T-helper 2 cell treated with Interferon-gamma antibody and Interleukin-4, amounts not matched to agents 100 ng/mL and 5 ng/mL, for 36 hours (primary cell): Measurements from ENCODE around the gene FANCC. TPM values are rescaled to one million over a fixed set of nuclear protein-coding genes. Genes with fewer than 3 reads are reported as not detected.
"Not testable (repeated sequence)": the region's sequence is repeated elsewhere in the genome, so short reads cannot be mapped to it uniquely, and the experiment has no call there.

Experiments used
- intact Hi-C: fragments of 100-400 bp; cut with micrococcal nuclease; formaldehyde crosslinking; loops from one replicate; pipeline ENCODE4 v1.15.1; 2023
- total RNA-seq: library from RNA; stranded (reverse); gene quantifications from 2 replicates; pipeline ENCODE4 v1.2.3, GENCODE V29; 2022

The FANCC gene
- total RNA-seq, 1 donor from 2014 or later, result 15.9 TPM

GRCh38 chr9:95284162-95285080 is 33.1 kb downstream of the FANCC start:
- intact Hi-C loops, result loop anchor here (10.0 kb wide), 1 partner anchor 60 kb away; no protein-coding TSS in a partner anchor

- intact Hi-C loops, result loop anchor here (10.0 kb wide), 1 partner anchor 61 kb away; no protein-coding TSS in a partner anchor
Measured at GRCh38 chr9:95283673-95284072, 33.8 kb downstream of the FANCC start.

GRCh38 chr9:95282332-95282731 is 35.2 kb downstream of the FANCC start:
- intact Hi-C loops, result loop anchor here (10.0 kb wide), 1 partner anchor 62 kb away; no protein-coding TSS in a partner anchor

- intact Hi-C loops, result loop anchor here (10.0 kb wide), 1 partner anchor 64 kb away; no protein-coding TSS in a partner anchor
Measured at GRCh38 chr9:95280745-95281144, 36.8 kb downstream of the FANCC start.

- intact Hi-C loops, result no loop called here
Measured at GRCh38 chr9:95277509-95277908, 40.0 kb downstream of the FANCC start.

GRCh38 chr9:95276395-95276954 is 41.0 kb downstream of the FANCC start:
- intact Hi-C loops, result no loop called here

- intact Hi-C loops, result not testable (repeated sequence)
Measured at GRCh38 chr9:95274160-95274559, 43.3 kb downstream of the FANCC start.

- intact Hi-C loops, result no loop called here
Measured at GRCh38 chr9:95273369-95274022, 44.0 kb downstream of the FANCC start.

GRCh38 chr9:95272830-95273229 is 44.7 kb downstream of the FANCC start:
- intact Hi-C loops, result no loop called here

GRCh38 chr9:95270790-95271189 is 46.7 kb downstream of the FANCC start:
- intact Hi-C loops, result no loop called here

GRCh38 chr9:95269803-95270773 is 47.4 kb downstream of the FANCC start:
- intact Hi-C loops, result not testable (repeated sequence)

- intact Hi-C loops, result no loop called here
Measured at GRCh38 chr9:95268681-95269080, 48.8 kb downstream of the FANCC start.

GRCh38 chr9:95266649-95267048 is 50.9 kb downstream of the FANCC start:
- intact Hi-C loops, result no loop called here

- intact Hi-C loops, result no loop called here
Measured at GRCh38 chr9:95265960-95266359, 51.5 kb downstream of the FANCC start.

GRCh38 chr9:95264954-95265615 is 52.4 kb downstream of the FANCC start:
- intact Hi-C loops, result no loop called here

GRCh38 chr9:95261890-95262289 is 55.6 kb downstream of the FANCC start:
- intact Hi-C loops, result no loop called here

GRCh38 chr9:95250462-95251221 is 66.9 kb downstream of the FANCC start:
- intact Hi-C loops, result no loop called here

GRCh38 chr9:95249986-95250385 is 67.5 kb downstream of the FANCC start:
- intact Hi-C loops, result no loop called here

GRCh38 chr9:95246547-95246946 is 71.0 kb downstream of the FANCC start:
- intact Hi-C loops, result no loop called here
